NB4 (cell line): ENCODE results near the gene APC.

Source experiments
- POLR2A ChIP-seq: IDR thresholded peaks from 2 replicates; pipeline ENCODE4 v1.6.1; 2011; ENCODE audit warnings: mild to moderate bottlenecking; ENCODE audit not compliant: insufficient read length; ENCODE audit errors: extremely low read depth
- TF ChIP-seq, protein P1 (sequence below): IDR thresholded peaks from one replicate; pipeline ENCODE4 v1.5.1; 2012; ENCODE audit warnings: low read depth, low read length

DNA sequence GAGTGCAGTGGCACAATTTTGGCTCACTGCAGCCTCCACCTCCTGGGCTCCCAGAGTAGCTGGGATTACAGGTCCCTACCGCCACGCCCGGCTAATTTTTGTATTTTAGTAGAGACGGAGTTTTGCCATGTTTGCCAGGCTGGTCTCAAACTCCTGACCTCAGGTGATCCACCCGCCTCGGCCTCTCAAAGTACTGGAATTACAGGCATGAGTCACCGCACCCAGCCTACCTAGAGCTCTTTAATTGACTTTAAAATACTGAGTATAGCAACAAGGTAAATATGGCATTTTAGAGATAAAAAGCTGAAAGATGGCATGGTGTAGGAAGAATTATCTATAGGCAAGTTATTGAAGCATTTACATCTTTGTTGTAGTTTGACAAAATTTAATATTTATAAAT lies 21.0 kb downstream of the APC start:
- TF ChIP-seq, protein P1, sequence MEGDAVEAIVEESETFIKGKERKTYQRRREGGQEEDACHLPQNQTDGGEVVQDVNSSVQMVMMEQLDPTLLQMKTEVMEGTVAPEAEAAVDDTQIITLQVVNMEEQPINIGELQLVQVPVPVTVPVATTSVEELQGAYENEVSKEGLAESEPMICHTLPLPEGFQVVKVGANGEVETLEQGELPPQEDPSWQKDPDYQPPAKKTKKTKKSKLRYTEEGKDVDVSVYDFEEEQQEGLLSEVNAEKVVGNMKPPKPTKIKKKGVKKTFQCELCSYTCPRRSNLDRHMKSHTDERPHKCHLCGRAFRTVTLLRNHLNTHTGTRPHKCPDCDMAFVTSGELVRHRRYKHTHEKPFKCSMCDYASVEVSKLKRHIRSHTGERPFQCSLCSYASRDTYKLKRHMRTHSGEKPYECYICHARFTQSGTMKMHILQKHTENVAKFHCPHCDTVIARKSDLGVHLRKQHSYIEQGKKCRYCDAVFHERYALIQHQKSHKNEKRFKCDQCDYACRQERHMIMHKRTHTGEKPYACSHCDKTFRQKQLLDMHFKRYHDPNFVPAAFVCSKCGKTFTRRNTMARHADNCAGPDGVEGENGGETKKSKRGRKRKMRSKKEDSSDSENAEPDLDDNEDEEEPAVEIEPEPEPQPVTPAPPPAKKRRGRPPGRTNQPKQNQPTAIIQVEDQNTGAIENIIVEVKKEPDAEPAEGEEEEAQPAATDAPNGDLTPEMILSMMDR = no peak
- no peak for TF ChIP-seq POLR2A
